NB4 (cell line): Measurements from ENCODE around the gene KDM4C.
"Not testable (repeated sequence)": the region's sequence is repeated elsewhere in the genome, so short reads cannot be mapped to it uniquely, and the experiment has no call there.

ENCODE experiments used
- DNase-seq: peaks from one replicate; pipeline ENCODE4 v3.0.0; 2010; ENCODE audit warnings: low read depth
- H3K4me3 ChIP-seq: one replicate; pipeline ENCODE4 v1.5.1; 2011; ENCODE audit warnings: mild to moderate bottlenecking, low read depth, low read length, moderate library complexity
- CTCF ChIP-seq: IDR thresholded peaks from one replicate; pipeline ENCODE4 v1.5.1; 2012; ENCODE audit warnings: low read depth, low read length
- MAX ChIP-seq: IDR thresholded peaks from 2 replicates; pipeline ENCODE4 v1.6.1; 2011; ENCODE audit warnings: low read depth, low read length
- MYC ChIP-seq: IDR thresholded peaks from 2 replicates; pipeline ENCODE4 v1.6.1; 2011; ENCODE audit warnings: low read depth, low read length
- POLR2A ChIP-seq: IDR thresholded peaks from 2 replicates; pipeline ENCODE4 v1.6.1; 2011; ENCODE audit warnings: mild to moderate bottlenecking; ENCODE audit not compliant: insufficient read length; ENCODE audit errors: extremely low read depth

KDM4C gene

GRCh38 chr9:7180247-7180646 is 422.5 kb downstream of the KDM4C start:
- no peak overlapping the region for H3K4me3 ChIP-seq
- TF ChIP-seq MAX (no peak), POLR2A (no peak), MYC (no peak), CTCF (no peak)
- no peak for DNase-seq

- DNase-seq, H3K4me3 ChIP-seq: not testable (repeated sequence)
Measured at GRCh38 chr9:7183139-7183538, 425.4 kb downstream of the KDM4C start.

- no peak for DNase-seq
- no peak overlapping the region for H3K4me3 ChIP-seq
- TF ChIP-seq POLR2A, result no peak
- TF ChIP-seq CTCF, result no peak
- no peak for TF ChIP-seq MYC
- no peak for TF ChIP-seq MAX
Measured at GRCh38 chr9:7185612-7186011, 427.8 kb downstream of the KDM4C start.

GRCh38 chr9:7186175-7186574 is 428.4 kb downstream of the KDM4C start:
- peak; percentile 77 for DNase-seq
- H3K4me3 ChIP-seq, result no peak overlapping the region
- TF ChIP-seq CTCF (peak; percentile 94), MYC (no peak)

- H3K4me3 ChIP-seq, result no peak overlapping the region
- no peak for TF ChIP-seq MYC
- no peak for DNase-seq
Measured at GRCh38 chr9:7192266-7192665, 434.5 kb downstream of the KDM4C start.

GRCh38 chr9:7195526-7195925 is 437.8 kb downstream of the KDM4C start:
- no peak for DNase-seq
- H3K4me3 ChIP-seq, result no peak overlapping the region
- no peak for TF ChIP-seq MYC
- TF ChIP-seq MAX, result no peak
- TF ChIP-seq CTCF, result no peak
- TF ChIP-seq POLR2A, result no peak

GRCh38 chr9:7196467-7196866 is 438.7 kb downstream of the KDM4C start:
- TF ChIP-seq MAX (no peak), MYC (no peak), CTCF (no peak), POLR2A (no peak)
- H3K4me3 ChIP-seq, result no peak overlapping the region
- DNase-seq, result no peak
